Hippocampal formation (tissue), 2 donors: ENCODE data around the gene LDLRAD3.

Experiments
- DNase-seq, 2 donors: peaks; one replicate each; lab custom pipeline; 2025; lab: John Stamatoyannopoulos, UW

The LDLRAD3 gene

GRCh38 chr11:36104660-36104992 is 160.8 kb downstream of the LDLRAD3 start:
- no peak for DNase-seq

GRCh38 chr11:36105743-36106581 is 162.1 kb downstream of the LDLRAD3 start:
- no peak for DNase-seq

DNA sequence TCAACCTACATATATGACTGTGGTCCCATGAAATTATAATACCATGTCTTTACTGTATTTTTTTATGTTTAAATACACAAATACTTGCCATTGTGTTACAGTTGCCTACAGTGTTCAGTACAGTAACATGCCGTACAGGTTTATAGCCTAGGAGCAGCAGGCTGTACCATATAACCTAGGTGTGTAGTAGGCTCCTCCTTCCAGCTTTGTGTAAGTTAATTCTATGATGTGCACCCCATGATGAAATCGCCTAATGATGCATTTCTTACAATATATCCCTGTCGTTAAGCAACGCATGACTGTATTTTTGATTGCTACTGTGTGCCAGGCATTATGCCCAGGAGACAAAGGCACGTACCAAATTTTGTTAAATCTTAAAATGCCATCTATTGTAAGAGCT is 163.7 kb downstream of the LDLRAD3 start:
- no peak for DNase-seq

DNA sequence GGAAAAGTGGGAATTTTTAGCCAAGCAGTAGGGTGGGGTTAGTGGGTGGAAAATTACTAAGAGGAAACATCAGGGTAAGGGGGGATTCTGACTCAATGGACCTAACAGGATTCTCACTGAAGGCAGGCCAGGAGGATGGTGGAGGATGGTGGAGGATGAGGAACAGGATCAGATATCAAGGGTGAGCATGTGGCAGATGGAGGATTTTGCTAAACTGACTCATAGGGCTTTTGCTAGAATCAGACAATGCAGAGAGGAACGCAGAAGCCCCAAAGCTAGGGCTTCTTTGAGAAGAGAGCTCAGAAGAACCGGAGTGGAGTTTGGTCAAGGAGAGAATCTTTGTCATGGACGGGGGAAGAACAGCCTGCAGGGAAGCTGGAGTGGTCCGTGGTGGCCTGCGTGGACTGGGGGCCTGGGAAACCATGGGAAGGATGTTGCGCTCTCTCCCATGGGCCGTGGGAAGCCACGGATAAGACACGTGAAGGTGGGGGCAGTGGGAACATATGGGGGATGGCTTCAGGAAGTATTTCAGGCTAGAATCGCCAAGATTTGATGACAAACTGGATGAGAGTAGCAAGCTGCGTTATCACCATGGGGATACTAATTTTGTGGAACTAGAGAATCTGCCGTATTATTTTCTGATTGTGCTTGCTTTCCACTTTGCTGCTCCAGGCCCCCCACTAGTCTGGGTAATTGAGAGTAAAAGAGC is 165.2 kb downstream of the LDLRAD3 start:
- DNase-seq: no peak

DNA sequence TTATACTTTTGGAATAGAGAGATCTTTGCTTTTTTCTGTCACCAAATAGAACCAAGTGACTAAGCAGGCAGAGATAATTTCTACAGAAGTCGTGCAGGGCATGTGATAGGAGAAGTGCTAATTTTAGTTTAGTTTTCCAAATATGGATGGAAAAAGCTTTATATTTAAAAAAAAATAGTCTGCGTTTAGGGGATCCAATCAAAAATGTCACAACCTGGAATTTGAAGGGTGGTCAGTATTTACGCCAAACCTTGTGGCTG is 165.7 kb downstream of the LDLRAD3 start:
- DNase-seq: no peak

DNA sequence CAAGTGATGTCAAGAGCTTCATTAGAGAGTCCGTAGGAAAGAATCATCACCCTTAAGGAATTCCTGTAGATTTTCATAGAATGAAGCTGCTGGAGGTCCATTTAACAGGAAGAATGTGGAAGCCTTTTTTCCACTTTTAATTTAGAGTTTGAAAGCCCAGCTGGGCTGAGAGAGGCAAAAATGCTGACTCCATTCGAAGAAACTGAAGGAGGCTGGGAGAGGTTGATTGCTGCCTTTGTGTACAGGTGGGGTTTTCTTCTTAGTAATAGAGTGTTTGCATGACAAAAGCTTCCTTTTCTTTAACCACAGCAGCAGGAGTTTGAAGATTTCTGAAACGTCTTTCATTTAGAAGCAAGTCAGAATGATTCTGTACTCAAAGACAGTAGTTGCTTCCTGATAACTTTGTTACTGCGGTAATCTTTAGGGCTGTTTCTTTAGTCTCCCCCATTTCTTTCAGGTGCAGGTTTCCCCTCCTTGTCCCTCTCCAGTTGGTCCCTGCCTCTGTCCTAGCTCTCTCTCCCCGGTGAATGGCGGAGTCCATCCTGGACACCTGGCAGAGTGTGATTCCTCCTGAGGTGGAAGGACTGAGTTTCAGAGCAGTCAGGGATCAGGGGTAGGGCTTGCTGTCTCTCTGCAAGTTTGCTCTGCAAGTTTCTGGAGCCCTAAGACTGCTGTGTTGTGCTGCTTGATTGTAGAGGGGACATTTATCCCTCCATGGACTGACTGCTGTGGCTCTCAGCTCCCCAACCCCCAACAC is 166.2 kb downstream of the LDLRAD3 start:
- no peak for DNase-seq

GRCh38 chr11:36110668-36111410 is 167.0 kb downstream of the LDLRAD3 start:
- DNase-seq: no peak

GRCh38 chr11:36114095-36114494 is 170.2 kb downstream of the LDLRAD3 start:
- DNase-seq: no peak

- DNase-seq: no peak
These were observed 171.5 kb downstream of the LDLRAD3 start for GRCh38 chr11:36115378-36115801.

- DNase-seq: no peak
These were observed 172.3 kb downstream of the LDLRAD3 start for GRCh38 chr11:36116161-36116560.

GRCh38 chr11:36118084-36118483 is 174.2 kb downstream of the LDLRAD3 start:
- DNase-seq: no peak

DNA sequence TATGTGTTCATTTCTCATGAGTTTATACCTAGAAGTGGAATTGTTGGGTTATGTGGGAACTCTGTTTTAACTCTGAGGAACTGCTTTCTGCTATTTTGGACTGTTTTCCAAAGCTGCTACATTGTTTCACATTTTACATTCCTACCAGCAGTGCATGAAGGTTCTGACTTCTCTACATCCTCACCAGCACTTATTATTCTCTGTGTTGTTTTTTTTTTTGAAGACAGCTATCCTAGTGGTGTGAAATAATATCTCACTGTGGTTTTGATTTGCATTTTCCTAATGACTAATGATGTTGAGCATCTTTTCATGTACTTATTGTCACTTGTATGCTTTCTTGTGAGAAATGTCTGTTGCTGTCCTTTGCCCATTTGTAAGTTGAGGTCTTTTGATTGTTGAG is 175.4 kb downstream of the LDLRAD3 start:
- DNase-seq: no peak

DNA sequence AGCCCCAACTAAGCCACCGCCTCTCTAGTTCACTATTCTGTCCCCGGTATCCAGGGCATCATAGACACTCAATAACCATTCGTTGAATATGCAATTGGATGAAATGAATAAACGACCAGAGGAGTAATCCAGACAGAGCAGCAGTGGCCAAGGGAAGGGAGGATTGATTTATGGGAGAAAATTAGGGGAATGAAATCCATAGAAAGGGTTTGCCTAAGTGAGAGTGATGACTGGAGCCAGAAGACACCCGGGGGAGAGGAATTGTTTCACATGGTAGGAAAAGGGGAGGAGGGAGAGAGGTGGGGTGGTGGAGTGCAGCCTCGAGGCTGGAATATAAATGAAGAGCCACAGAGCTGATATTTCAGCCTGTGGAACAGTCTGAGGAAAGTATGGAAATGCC is 177.2 kb downstream of the LDLRAD3 start:
- no peak for DNase-seq

DNA sequence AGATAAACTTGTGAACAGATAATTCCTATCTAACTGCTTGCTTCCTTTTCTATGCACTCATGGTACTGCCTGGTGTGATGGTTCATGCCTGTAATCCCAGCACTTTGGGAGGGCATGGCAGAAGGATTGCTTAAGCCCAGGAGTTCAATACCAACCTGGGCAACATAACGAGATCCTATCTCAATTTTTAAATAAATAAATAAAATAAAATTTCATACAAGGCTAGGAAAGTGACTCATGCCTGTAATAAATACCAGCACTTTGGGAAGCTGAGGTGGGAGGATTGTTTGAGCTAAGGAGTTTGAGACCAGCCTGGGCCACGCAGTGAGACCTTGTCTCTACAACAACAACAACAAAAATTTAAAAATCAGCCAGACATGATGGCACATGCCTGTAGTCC is 178.8 kb downstream of the LDLRAD3 start:
- DNase-seq: no peak

DNA sequence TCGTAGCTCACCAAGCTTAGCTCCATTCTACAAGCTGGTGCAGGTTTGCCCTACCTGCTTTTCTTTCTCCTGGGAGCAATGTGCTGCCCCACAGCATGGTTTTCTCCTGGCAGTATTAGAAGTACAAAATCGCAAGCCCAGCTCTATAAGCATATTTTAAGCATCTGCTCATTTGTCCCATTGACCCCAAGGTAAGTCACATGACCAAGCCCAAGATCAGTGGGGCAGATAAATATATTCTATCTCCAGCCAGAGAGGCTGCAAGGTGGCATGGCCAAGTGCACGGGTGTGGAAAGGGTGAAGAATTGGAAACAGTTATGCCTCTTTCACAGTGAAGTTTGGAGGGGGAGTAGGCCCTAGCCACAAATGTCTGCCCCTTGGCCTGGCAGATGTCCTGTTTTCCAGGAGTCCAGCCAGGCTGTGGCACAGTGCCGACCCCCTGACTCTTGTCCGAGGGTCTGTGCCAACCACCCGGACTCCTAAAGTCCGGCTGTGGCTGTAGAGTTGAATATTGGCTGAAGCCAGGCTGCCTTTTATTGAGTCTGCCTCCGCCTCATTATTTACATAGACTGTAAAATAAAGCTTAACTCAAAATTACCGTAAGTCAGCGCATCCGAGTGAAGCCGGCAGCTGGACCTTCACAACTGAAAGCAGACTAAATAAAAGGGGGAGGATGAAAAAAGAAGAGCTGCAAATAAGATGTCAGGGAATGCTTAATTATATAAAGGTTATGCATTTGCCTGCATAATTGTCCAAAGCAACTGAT is 179.7 kb downstream of the LDLRAD3 start:
- peak in 1 of 2 donors; percentile 59 for DNase-seq

DNA sequence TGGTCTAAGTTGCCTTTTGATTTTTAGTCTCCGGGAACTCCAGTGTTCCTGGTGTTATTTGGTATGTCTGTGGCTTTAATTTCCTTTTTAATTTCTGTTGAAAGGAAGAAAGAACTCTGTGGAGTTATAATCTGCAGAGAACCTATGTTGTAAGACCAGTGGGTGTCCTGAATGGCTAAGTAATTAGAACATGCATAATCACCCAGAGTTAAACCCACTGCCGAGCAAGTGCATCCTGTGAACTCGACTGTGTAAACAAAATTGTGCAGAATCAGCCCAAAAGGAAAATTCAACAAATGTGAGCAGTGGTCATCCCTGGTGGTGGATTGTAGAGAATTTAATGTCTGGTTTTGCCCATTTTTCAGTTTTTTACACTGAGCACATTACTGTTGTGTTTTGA is 182.8 kb downstream of the LDLRAD3 start:
- DNase-seq: no peak

- DNase-seq: no peak
These were observed 183.7 kb downstream of the LDLRAD3 start for GRCh38 chr11:36127550-36127949.

GRCh38 chr11:36129955-36130354 is 186.1 kb downstream of the LDLRAD3 start:
- no peak for DNase-seq

DNA sequence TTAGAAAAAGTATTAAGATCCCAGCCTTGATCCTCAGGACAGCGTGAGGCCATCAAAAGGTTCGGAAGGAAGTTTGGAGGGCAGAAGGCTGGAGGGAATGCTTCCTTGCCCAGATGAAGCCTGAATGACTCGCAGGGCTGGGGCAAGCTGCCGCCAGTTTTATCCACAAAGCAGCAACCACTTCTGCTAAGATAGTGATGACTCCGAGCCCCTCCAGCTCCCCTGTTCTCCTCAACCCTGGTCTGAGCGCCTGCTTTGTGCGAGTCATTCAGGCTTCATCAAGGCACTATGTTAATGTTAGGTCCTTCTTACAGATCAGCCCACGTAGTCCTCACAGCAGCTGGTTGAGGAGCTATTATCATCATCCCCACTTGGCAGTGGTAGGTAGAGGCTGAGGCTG is 186.5 kb downstream of the LDLRAD3 start:
- no peak for DNase-seq

DNA sequence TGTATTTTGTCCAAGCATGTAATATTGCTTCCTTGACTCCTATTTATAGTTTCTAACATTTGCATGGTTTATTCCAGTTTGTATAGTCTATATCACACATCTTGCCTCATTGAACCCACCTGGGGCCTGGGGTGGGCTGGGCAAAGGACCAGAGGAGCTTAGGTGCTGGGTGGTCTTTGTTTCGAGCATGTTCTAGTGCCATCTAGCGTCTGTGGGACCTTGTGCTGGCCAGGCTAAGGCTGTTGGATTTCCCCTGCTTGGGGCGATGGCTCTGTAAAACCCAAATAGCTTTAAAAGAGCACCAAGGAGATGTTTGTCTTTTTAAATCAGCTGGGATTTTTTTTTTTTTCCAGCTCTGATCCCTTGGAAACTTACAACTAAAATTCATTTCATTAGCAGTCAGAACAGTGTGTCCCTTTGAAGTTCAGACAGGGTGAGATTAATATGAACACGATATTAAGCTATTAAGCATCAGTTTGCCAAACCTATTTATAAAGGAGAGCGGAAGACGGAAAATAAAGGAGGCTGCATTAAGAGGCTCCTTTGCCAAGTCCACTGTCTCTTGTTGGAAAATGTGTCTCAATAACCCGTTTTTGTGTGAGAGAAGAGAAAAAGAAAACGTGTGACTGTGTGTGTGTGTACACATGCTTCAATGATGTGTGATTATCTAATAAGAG is 188.0 kb downstream of the LDLRAD3 start:
- peak; percentile 45 to 80 for DNase-seq

DNA sequence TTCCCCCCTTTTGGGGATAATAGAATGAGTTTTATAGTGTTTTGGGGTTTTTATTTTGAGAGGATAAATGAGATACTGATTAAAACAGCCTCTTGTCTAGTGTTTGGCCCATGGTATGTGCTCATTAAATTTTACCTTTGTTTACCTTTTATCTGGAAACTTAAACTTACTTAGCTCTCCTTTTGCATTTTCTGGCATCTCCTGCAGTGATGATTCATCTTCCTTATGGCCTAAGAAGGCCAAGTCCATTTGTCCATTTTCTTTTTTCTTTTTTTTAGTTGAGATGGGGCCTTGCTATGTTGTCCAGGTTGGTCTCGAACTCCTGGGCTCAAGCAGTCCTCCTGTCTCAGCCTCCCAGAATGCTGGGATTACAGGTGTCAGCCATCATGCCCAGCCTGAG is 189.1 kb downstream of the LDLRAD3 start:
- no peak for DNase-seq
